Measurements from ENCODE around the gene SNAP23.

SNAP23 gene

DNA sequence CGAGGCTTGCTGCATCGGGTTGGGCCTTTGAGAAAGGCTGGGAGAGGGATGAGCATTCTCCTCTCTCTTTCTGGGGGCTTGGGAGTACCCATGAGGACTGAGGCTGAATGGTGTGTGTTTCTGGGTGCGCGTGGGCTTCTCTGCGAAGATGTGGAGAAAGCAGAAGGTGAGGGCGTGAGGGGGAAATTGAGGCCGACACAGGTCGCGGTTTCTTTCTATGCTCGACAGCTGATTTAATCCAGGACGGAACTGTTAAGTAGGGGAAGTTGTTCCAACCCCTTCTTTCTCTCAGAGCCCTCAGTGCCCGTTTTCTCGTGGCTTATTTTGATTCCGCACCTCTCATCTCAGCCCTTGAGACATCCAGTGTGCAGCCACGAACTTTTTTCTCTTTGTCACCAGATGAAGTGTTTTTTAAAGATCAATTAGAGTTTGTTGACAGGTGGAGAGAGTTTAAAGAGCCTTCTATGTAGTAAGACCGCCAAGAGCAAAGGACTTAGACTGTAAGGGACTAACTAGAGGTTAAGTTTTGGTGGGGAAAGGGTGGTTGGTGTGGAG, 80.7 kb downstream of the SNAP23 start:
- TF ChIP-seq, protein P1, sequence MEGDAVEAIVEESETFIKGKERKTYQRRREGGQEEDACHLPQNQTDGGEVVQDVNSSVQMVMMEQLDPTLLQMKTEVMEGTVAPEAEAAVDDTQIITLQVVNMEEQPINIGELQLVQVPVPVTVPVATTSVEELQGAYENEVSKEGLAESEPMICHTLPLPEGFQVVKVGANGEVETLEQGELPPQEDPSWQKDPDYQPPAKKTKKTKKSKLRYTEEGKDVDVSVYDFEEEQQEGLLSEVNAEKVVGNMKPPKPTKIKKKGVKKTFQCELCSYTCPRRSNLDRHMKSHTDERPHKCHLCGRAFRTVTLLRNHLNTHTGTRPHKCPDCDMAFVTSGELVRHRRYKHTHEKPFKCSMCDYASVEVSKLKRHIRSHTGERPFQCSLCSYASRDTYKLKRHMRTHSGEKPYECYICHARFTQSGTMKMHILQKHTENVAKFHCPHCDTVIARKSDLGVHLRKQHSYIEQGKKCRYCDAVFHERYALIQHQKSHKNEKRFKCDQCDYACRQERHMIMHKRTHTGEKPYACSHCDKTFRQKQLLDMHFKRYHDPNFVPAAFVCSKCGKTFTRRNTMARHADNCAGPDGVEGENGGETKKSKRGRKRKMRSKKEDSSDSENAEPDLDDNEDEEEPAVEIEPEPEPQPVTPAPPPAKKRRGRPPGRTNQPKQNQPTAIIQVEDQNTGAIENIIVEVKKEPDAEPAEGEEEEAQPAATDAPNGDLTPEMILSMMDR (conservative IDR thresholded peaks at IDR 0.05) = no peak
- no peak for TF ChIP-seq ZFX (IDR thresholded peaks at IDR 0.05)
- H3K27ac ChIP-seq = peak overlapping the region; percentile 46

DNA sequence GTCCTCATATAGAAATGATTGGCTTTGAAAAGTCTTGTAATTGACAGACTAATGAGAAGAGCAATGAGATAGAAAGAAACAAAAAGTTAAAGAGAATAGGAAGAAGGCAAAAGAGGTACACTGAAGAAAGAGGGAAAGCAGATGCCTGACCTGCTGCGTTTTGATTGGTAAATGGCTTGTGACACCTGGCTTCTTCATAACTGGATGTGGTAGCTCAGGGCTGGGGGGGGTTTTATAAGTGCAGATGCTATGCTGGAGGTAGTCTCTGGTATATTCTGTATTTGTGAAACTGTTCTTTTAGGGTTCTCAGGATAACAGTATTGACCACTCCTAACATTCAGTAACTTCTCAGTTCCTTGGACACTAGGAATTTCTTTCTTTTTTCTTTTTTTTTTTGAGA, 81.3 kb downstream of the SNAP23 start:
- no peak for TF ChIP-seq ZFX (IDR thresholded peaks at IDR 0.05)
- TF ChIP-seq, protein P1 (conservative IDR thresholded peaks at IDR 0.05) = no peak
- no peak overlapping the region for H3K27ac ChIP-seq

DNA sequence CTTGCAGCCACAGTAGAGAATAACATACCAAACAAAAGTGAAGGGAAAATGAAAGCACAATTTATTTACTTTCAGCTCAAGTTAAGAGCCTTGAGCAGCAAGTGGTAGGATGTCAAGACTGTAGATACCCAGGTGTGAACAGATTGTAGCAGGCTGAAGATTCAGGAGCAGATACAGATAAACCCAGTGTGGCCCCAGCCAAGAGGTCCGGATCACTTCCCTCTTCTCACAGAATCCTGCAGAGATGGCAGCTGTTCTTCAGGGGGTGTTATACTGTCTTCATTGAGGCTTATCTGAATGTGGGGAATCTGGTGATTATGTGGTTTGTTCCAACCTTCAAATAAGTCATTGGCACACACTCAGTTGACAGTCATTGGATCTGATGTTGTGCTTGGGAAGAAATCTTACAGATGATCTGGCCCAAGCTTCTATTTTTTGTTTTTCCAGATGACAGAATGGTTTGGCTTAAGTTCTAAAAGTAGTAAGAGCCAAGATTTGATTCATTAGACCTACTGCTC, 82.1 kb downstream of the SNAP23 start:
- H3K27ac ChIP-seq = no peak overlapping the region
- TF ChIP-seq, protein P1 (conservative IDR thresholded peaks at IDR 0.05) = no peak
- TF ChIP-seq ZFX (IDR thresholded peaks at IDR 0.05) = no peak

DNA sequence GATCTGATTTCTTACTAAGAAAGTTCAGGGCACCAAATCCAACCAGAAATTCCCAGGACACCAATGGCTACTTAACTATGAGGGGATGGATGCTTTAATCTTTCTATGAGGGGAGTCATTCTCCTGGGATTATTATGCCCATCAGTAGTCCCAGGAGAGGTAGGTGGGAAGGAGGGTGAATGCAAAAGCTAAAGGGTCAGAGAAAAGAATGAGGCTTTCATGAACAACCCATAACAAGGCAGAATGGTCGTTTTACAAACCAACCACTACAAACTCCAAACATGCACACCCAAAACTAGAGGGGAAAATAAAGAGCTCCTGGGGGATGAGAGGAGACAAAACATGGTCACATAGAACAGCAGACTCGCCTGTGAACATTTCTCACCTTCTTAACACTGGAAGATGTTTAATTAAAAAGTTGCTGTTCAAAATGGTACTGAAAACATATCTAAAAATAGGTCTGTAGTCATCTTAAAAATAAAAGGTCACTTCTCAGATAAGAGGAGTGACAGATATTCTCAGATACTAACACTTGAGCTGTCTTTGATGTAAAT, 83.6 kb downstream of the SNAP23 start:
- no peak overlapping the region for H3K27ac ChIP-seq
- TF ChIP-seq ZFX (IDR thresholded peaks at IDR 0.05) = no peak
- TF ChIP-seq, protein P1 (conservative IDR thresholded peaks at IDR 0.05) = no peak

DNA sequence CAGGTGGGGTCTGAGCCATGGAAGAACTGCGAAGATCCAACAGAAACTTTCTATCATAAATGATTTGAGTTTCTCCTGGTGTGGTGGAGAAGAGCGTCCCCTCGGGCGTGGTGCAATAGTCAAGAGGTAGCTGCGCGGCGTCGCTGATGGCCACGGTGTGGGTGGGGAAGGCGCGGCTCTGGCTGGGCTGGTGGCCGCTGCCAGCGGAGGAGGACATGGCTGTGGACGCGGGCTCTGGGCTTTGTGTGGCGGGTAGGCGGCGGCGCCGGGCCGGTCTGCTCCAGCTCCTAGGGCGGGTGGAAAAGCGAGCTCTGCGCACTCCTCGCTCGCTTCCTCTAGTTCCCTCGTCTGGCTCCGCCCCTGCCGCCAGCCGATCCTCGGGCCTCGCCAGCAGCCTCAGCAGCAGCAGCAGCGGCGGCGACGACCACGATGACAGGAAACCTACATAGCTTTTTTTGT, 85.9 kb downstream of the SNAP23 start:
- no peak overlapping the region for H3K27ac ChIP-seq
- TF ChIP-seq ZFX (IDR thresholded peaks at IDR 0.05) = no peak
- TF ChIP-seq, protein P1 (conservative IDR thresholded peaks at IDR 0.05) = no peak

Data from C4-2B (cell line).